ENCODE results near the gene MLPH. TPM values are rescaled to one million over a fixed set of nuclear protein-coding genes. Genes with fewer than 3 reads are reported as not detected.

The MLPH gene

DNA sequence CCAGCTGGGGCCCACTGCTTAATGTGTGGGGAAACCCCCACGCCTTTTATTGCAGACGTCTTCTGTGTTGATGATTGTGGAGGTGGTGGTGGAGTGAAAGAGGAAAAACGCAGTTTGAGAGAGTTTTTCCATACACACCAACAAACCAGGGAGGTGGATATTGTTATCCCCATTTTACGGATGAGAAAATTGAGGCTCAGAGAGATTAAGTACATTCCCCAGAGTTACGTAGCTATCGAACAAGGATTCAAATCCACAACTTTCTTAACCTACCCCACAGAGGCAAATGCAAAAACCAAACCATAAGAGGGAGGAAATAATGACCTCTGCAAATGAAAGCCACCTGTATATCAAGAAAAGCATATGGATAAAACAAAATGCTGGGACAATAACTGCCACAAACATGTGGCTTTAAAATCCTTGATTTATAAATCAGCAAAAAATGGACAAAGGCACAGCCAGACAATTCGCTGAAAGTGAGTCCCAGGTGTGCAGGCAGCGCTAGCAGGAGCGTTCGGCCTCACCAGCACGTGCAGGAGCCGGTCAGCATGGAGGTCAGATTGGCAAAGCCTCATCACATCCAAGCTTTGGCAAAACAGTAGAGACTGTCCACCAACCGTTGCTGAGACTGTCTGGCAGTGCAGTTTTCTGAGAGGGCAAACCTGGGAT lies 116.1 kb downstream of the MLPH start:
- Histone ChIP-seq H3K4me3 (ENCODE audit: low read length in 2 of 2) (no peak overlapping the region), H2BK15ac (ENCODE audit: low read length) (no peak overlapping the region), H3K9me3 (replicated peaks in 1 of 2; ENCODE audit: control insufficient read depth in 2 of 2, insufficient read depth in 1 of 2, low read depth in 1 of 2, low read length in 2 of 2) (peaks cover 3 to 6% of the 10 kb centered on the region in 2 donors), H3K4ac (ENCODE audit: low read length) (no peak overlapping the region), H3K4me1 (ENCODE audit: control insufficient read depth in 2 of 2, insufficient read depth in 1 of 2, low read depth in 1 of 2, low read length in 2 of 2) (peaks cover 6 to 11% of the 10 kb centered on the region in 2 donors), H2BK12ac (ENCODE audit: low read length) (peak overlapping the region; percentile 48), H3K14ac (ENCODE audit: low read length) (no peak overlapping the region), H3K9ac (ENCODE audit: low read depth, low read length, poor library complexity) (no peak overlapping the region), H4K91ac (ENCODE audit: low read depth, low read length, poor library complexity) (no peak overlapping the region), H3K79me1 (ENCODE audit: low read depth, low read length) (no peaks in the 10 kb centered on the region), H2BK5ac (ENCODE audit: low read length) (no peak overlapping the region), H2AK5ac (ENCODE audit: low read depth, low read length) (no peak overlapping the region), H3K27ac (replicated peaks; ENCODE audit: low read length) (no peak overlapping the region), H3K36me3 (replicated peaks in 1 of 2; ENCODE audit: control insufficient read depth in 2 of 2, insufficient read depth in 2 of 2, low read length in 2 of 2) (no peaks in the 10 kb centered on the region), H3K27me3 (ENCODE audit: control insufficient read depth in 3 of 3, insufficient read depth in 3 of 3, low read depth in 1 of 3, low read length in 3 of 3) (peaks cover 0 to 3% (median 2%) of the 10 kb centered on the region in 3 experiments), H3K18ac (ENCODE audit: low read length) (peak overlapping the region; percentile 21), H2AFZ (ENCODE audit: low read length) (peak overlapping the region; percentile 82), H3K23ac (ENCODE audit: low read depth, low read length, poor library complexity) (no peak overlapping the region), H4K8ac (ENCODE audit: low read depth, low read length) (no peak overlapping the region), H2BK120ac (ENCODE audit: low read depth, low read length) (no peak overlapping the region), H3K4me2 (ENCODE audit: insufficient read depth, low read length, poor library complexity, severe bottlenecking) (no peak overlapping the region)
- no CpG with 5 or more reads among the region's 13 CpGs for WGBS, 2 donors (ENCODE audit: extremely low coverage in 2 of 2, insufficient read length in 2 of 2, insufficient replicate concordance in 1 of 2)
- DNase-seq (ENCODE audit: low spot score), result no peak

DNA sequence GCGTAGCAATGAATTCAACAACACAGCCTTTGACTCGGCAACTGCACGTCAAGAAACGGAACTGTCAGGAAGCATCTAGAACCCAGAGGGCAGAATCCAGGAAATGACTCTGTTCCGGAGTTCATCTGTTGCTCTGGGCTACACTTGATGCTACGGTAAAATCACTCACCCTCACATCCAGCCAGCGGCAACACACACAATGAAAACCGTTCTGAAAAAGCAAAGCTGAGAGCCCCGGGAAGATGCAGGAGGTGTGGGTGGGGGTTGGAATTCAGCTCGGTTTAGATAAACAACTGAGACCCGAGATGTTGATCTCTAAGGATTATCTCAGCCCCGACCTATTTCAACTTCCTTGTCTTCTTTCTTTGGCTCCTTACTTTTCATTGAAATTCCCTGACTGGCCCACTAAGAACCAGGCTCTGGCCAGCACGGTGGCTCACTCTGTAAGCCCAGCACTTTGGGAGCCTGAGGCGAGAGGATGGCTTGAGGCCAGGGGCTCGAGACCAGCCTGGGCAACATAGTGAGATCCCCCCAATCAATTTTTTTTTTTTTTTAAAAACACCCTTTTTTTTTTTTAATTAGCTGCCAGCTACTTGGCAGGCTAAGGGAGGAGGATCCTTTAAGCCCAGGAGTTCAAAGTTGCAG lies 116.8 kb downstream of the MLPH start:
- Histone ChIP-seq H2BK12ac (ENCODE audit: low read length) (no peak overlapping the region), H4K91ac (ENCODE audit: low read depth, low read length, poor library complexity) (no peak overlapping the region), H3K4me2 (ENCODE audit: insufficient read depth, low read length, poor library complexity, severe bottlenecking) (no peak overlapping the region), H2AK5ac (ENCODE audit: low read depth, low read length) (no peak overlapping the region), H3K79me1 (ENCODE audit: low read depth, low read length) (no peaks in the 10 kb centered on the region), H4K8ac (ENCODE audit: low read depth, low read length) (no peak overlapping the region), H2BK120ac (ENCODE audit: low read depth, low read length) (no peak overlapping the region), H2AFZ (ENCODE audit: low read length) (peak overlapping the region; percentile 82), H2BK5ac (ENCODE audit: low read length) (no peak overlapping the region), H3K14ac (ENCODE audit: low read length) (no peak overlapping the region), H3K23ac (ENCODE audit: low read depth, low read length, poor library complexity) (no peak overlapping the region), H3K18ac (ENCODE audit: low read length) (no peak overlapping the region), H3K27ac (replicated peaks; ENCODE audit: low read length) (no peak overlapping the region), H3K36me3 (replicated peaks in 1 of 2; ENCODE audit: control insufficient read depth in 2 of 2, insufficient read depth in 2 of 2, low read length in 2 of 2) (no peaks in the 10 kb centered on the region), H2BK15ac (ENCODE audit: low read length) (no peak overlapping the region), H3K4me1 (ENCODE audit: control insufficient read depth in 2 of 2, insufficient read depth in 1 of 2, low read depth in 1 of 2, low read length in 2 of 2) (peaks cover 6 to 11% of the 10 kb centered on the region in 2 donors), H3K9me3 (replicated peaks in 1 of 2; ENCODE audit: control insufficient read depth in 2 of 2, insufficient read depth in 1 of 2, low read depth in 1 of 2, low read length in 2 of 2) (peaks cover 3 to 6% of the 10 kb centered on the region in 2 donors), H3K4me3 (ENCODE audit: low read length in 2 of 2) (no peak overlapping the region), H3K4ac (ENCODE audit: low read length) (no peak overlapping the region), H3K9ac (ENCODE audit: low read depth, low read length, poor library complexity) (no peak overlapping the region), H3K27me3 (ENCODE audit: control insufficient read depth in 3 of 3, insufficient read depth in 3 of 3, low read depth in 1 of 3, low read length in 3 of 3) (peaks cover 0 to 3% (median 2%) of the 10 kb centered on the region in 3 experiments)
- no peak for DNase-seq (ENCODE audit: low spot score)
- whole genome bisulfite sequencing, 2 donors (ENCODE audit: extremely low coverage in 2 of 2, insufficient read length in 2 of 2, insufficient replicate concordance in 1 of 2), result no CpG with 5 or more reads among the region's 15 CpGs

DNA sequence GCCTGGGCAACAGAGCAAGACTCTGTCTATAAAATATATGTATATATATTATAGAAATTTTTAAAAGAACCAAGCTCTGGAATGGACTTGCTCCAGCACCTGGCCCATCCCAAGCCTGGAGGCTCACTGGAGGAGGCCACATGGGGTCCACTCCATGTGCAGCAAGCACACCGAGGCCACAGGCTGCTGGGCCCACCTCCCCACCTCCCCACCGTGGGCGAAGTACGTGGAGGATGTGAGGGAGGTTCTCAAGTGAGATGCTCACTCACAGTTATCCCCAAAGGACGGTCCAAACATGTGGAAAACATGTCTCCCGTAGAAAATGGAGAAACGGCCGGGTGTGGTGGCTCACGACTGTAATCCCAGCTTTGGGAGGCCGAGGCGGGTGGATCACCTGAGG lies 117.3 kb downstream of the MLPH start:
- Histone ChIP-seq H4K8ac (ENCODE audit: low read depth, low read length) (no peak overlapping the region), H3K79me1 (ENCODE audit: low read depth, low read length) (no peaks in the 10 kb centered on the region), H3K27me3 (ENCODE audit: control insufficient read depth in 3 of 3, insufficient read depth in 3 of 3, low read depth in 1 of 3, low read length in 3 of 3) (peaks cover 0 to 3% (median 2%) of the 10 kb centered on the region in 3 experiments), H3K23ac (ENCODE audit: low read depth, low read length, poor library complexity) (peak overlapping the region; percentile 90), H3K18ac (ENCODE audit: low read length) (peak overlapping the region; percentile 83), H2AFZ (ENCODE audit: low read length) (no peak overlapping the region), H3K36me3 (replicated peaks in 1 of 2; ENCODE audit: control insufficient read depth in 2 of 2, insufficient read depth in 2 of 2, low read length in 2 of 2) (no peaks in the 10 kb centered on the region), H4K91ac (ENCODE audit: low read depth, low read length, poor library complexity) (no peak overlapping the region), H3K4ac (ENCODE audit: low read length) (no peak overlapping the region), H2BK15ac (ENCODE audit: low read length) (no peak overlapping the region), H3K4me2 (ENCODE audit: insufficient read depth, low read length, poor library complexity, severe bottlenecking) (no peak overlapping the region), H3K9ac (ENCODE audit: low read depth, low read length, poor library complexity) (no peak overlapping the region), H3K27ac (replicated peaks; ENCODE audit: low read length) (no peak overlapping the region), H3K9me3 (replicated peaks in 1 of 2; ENCODE audit: control insufficient read depth in 2 of 2, insufficient read depth in 1 of 2, low read depth in 1 of 2, low read length in 2 of 2) (peaks cover 3 to 6% of the 10 kb centered on the region in 2 donors), H3K4me3 (ENCODE audit: low read length in 2 of 2) (no peak overlapping the region), H2BK5ac (ENCODE audit: low read length) (no peak overlapping the region), H2BK120ac (ENCODE audit: low read depth, low read length) (no peak overlapping the region), H3K4me1 (ENCODE audit: control insufficient read depth in 2 of 2, insufficient read depth in 1 of 2, low read depth in 1 of 2, low read length in 2 of 2) (peaks cover 6 to 11% of the 10 kb centered on the region in 2 donors), H3K14ac (ENCODE audit: low read length) (no peak overlapping the region), H2BK12ac (ENCODE audit: low read length) (no peak overlapping the region), H2AK5ac (ENCODE audit: low read depth, low read length) (peak overlapping the region; percentile 60)
- WGBS, 2 donors (ENCODE audit: extremely low coverage in 2 of 2, insufficient read length in 2 of 2, insufficient replicate concordance in 1 of 2), result no CpG with 5 or more reads among the region's 11 CpGs
- DNase-seq (ENCODE audit: low spot score), result no peak

Small RNAs within 50 kb of the gene (small RNA-seq; reads per million reads assigned to genes)
- gene MIR6811 (ENCODE audit: insufficient read depth), result not detected
- gene RNU6-1140P (ENCODE audit: insufficient read depth), result not detected
